ENCODE measurements around the gene EIF4E1B. TPM values are rescaled to one million over a fixed set of nuclear protein-coding genes. Genes with fewer than 3 reads are reported as not detected.

The EIF4E1B gene
- total RNA-seq, 2 donors from 2014 or later = not detected

- no peak overlapping the region for H3K27ac ChIP-seq
- no peak for DNase-seq (ENCODE audit: low spot score)
- H3K4me1 ChIP-seq = peaks cover 0 to 15% of the 10 kb centered on the region in 2 donors
- TF ChIP-seq CTCF (IDR thresholded peaks at IDR 0.05) = no peak
- H3K9me3 ChIP-seq = no peaks in the 10 kb centered on the region
- no peak overlapping the region for H3K4me3 ChIP-seq
- no peaks in the 10 kb centered on the region for H3K27me3 ChIP-seq
- no peaks in the 10 kb centered on the region for H3K36me3 ChIP-seq
Measured at GRCh38 chr5:176612855-176613254, 17.6 kb upstream of the EIF4E1B start.

- Histone ChIP-seq H3K27ac (no peak overlapping the region), H3K9me3 (no peaks in the 10 kb centered on the region), H3K4me1 (peaks cover 0 to 21% of the 10 kb centered on the region in 2 donors), H3K27me3 (peaks cover 5 to 16% of the 10 kb centered on the region in 2 donors), H3K4me3 (no peak overlapping the region), H3K36me3 (no peaks in the 10 kb centered on the region)
- no peak for TF ChIP-seq CTCF (IDR thresholded peaks at IDR 0.05)
- DNase-seq (ENCODE audit: low spot score) = no peak
Measured at GRCh38 chr5:176614805-176615478, 15.5 kb upstream of the EIF4E1B start.

GRCh38 chr5:176616511-176616910 is 14.0 kb upstream of the EIF4E1B start:
- Histone ChIP-seq H3K4me1 (peaks cover 0 to 28% of the 10 kb centered on the region in 2 donors), H3K9me3 (no peaks in the 10 kb centered on the region), H3K4me3 (no peak overlapping the region), H3K27ac (no peak overlapping the region), H3K36me3 (no peaks in the 10 kb centered on the region), H3K27me3 (peaks cover 5 to 17% of the 10 kb centered on the region in 2 donors)
- DNase-seq (ENCODE audit: low spot score) = no peak
- TF ChIP-seq CTCF (IDR thresholded peaks at IDR 0.05) = no peak

- H3K9me3 ChIP-seq = no peaks in the 10 kb centered on the region
- H3K27ac ChIP-seq = no peak overlapping the region
- no peak for DNase-seq (ENCODE audit: low spot score)
- no peaks in the 10 kb centered on the region for H3K36me3 ChIP-seq
- H3K27me3 ChIP-seq = peaks cover 5 to 17% of the 10 kb centered on the region in 2 donors
- H3K4me1 ChIP-seq = peaks cover 0 to 35% of the 10 kb centered on the region in 2 donors
- TF ChIP-seq CTCF (IDR thresholded peaks at IDR 0.05) = no peak
- H3K4me3 ChIP-seq = peak overlapping the region in 1 of 2 donors; percentile 6
Measured at GRCh38 chr5:176618783-176619182, 11.7 kb upstream of the EIF4E1B start.

- TF ChIP-seq CTCF (IDR thresholded peaks at IDR 0.05) = peak in 1 of 2 donors; percentile 29
- Histone ChIP-seq H3K9me3 (no peaks in the 10 kb centered on the region), H3K4me1 (peaks cover 0 to 35% of the 10 kb centered on the region in 2 donors), H3K36me3 (no peaks in the 10 kb centered on the region), H3K4me3 (peak overlapping the region in 1 of 2 donors; percentile 6), H3K27me3 (peaks cover 5 to 17% of the 10 kb centered on the region in 2 donors), H3K27ac (no peak overlapping the region)
- DNase-seq (ENCODE audit: low spot score) = no peak
Measured at GRCh38 chr5:176619203-176619568, 11.3 kb upstream of the EIF4E1B start.

All from right atrium auricular region (tissue), 2 donors.